ENCODE measurements around the gene MAP2K1. TPM values are rescaled to one million over a fixed set of nuclear protein-coding genes. Genes with fewer than 3 reads are reported as not detected.

Gene MAP2K1
- total RNA-seq, 3 donors from 2014 or later = 29.2 to 59.7 (median 38.5) TPM

DNA sequence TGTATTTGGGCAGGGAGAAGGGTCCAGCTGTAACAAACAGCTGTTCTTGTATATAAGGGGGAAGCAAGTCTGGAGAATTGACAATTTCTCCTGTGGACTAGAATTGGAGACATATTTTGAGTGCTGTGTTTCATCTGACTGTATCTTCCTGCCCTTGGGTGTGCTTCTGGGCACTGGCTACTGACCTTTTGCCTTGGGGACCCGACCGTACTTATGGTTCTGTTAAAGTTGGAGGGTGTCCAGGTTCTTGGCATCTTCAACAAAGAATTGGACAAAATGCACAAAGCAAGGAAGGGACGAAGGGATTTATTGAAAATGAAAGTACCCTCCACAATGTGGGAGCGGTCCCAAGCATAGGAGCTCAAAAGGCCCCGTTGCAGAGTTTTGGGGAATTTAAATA, 31.0 kb downstream of the MAP2K1 start:
- Histone ChIP-seq H3K36me3 (no peaks in the 10 kb centered on the region), H3K27ac (no peak overlapping the region), H3K9me3 (no peaks in the 10 kb centered on the region), H3K27me3 (no peaks in the 10 kb centered on the region), H3K4me3 (peak overlapping the region in 2 of 3 donors; percentile 25 to 40), H3K4me1 (no peaks in the 10 kb centered on the region)
- intact Hi-C loops (cut with DNase I; ENCODE audit: low total_unique reads) = loop anchor here (2.0 kb wide), 1 partner anchor 15 kb away; no protein-coding TSS in a partner anchor
- TF ChIP-seq, protein P1, sequence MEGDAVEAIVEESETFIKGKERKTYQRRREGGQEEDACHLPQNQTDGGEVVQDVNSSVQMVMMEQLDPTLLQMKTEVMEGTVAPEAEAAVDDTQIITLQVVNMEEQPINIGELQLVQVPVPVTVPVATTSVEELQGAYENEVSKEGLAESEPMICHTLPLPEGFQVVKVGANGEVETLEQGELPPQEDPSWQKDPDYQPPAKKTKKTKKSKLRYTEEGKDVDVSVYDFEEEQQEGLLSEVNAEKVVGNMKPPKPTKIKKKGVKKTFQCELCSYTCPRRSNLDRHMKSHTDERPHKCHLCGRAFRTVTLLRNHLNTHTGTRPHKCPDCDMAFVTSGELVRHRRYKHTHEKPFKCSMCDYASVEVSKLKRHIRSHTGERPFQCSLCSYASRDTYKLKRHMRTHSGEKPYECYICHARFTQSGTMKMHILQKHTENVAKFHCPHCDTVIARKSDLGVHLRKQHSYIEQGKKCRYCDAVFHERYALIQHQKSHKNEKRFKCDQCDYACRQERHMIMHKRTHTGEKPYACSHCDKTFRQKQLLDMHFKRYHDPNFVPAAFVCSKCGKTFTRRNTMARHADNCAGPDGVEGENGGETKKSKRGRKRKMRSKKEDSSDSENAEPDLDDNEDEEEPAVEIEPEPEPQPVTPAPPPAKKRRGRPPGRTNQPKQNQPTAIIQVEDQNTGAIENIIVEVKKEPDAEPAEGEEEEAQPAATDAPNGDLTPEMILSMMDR (IDR thresholded peaks at IDR 0.05) = no peak
- TF ChIP-seq POLR2A (IDR thresholded peaks at IDR 0.05) (no peak), POLR2AphosphoS5 (IDR thresholded peaks at IDR 0.05) (no peak)
- no peak for DNase-seq (ENCODE audit: low spot score in 2 of 2)

DNA sequence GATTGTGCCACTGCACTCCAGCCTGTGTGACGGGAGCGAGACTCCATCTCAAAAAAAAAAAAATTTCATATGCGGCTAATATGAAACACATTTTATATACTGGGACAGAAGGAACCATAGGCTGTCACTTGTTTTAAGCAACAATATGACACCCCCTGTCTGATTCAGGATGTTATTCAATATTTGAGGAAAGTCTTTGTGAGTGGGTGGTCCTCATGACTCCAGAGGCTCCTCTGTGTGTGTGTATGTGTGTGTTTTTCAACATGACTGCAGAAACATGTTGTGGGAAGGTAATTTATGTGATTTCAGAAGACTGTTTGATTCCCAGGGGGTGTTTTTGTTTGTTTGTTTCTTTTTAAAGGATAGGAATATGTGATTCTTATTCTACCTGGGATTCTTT, 32.8 kb downstream of the MAP2K1 start:
- intact Hi-C loops (cut with DNase I; ENCODE audit: low total_unique reads) = loop anchor here (2.0 kb wide), 1 partner anchor 17 kb away; no protein-coding TSS in a partner anchor
- no peak for DNase-seq (ENCODE audit: low spot score in 2 of 2)
- H3K4me1 ChIP-seq = no peaks in the 10 kb centered on the region
- no peaks in the 10 kb centered on the region for H3K36me3 ChIP-seq
- H3K27ac ChIP-seq = no peak overlapping the region
- no peaks in the 10 kb centered on the region for H3K9me3 ChIP-seq
- no peaks in the 10 kb centered on the region for H3K27me3 ChIP-seq
- no peak for TF ChIP-seq POLR2AphosphoS5 (IDR thresholded peaks at IDR 0.05)
- TF ChIP-seq, protein P1 (IDR thresholded peaks at IDR 0.05) = no peak
- TF ChIP-seq POLR2A (IDR thresholded peaks at IDR 0.05) = no peak
- H3K4me3 ChIP-seq = no peak overlapping the region

DNA sequence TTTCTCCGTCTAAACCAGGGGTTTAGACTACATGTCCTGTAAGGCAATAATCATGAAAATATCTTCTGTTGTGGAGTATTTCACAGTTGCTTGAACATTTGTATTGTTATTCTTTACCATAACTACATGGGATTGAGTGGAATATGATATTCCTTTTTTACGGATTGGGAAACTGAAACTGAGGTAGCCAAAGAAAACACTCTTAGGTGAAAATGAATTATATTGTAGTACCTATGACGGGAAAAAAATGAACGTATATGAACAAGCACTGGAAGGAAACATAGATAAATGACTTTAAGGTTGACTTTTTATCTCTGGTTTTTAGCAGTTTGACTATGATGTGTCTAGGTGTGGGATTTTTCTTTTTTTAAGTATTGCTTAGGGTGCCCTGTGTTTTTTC, 35.6 kb downstream of the MAP2K1 start:
- no peak for DNase-seq (ENCODE audit: low spot score in 2 of 2)
- no peaks in the 10 kb centered on the region for H3K4me1 ChIP-seq
- no peaks in the 10 kb centered on the region for H3K27me3 ChIP-seq
- H3K4me3 ChIP-seq = no peak overlapping the region
- intact Hi-C loops (cut with DNase I; ENCODE audit: low total_unique reads) = no loop called here
- H3K27ac ChIP-seq = no peak overlapping the region
- no peaks in the 10 kb centered on the region for H3K36me3 ChIP-seq
- H3K9me3 ChIP-seq = no peaks in the 10 kb centered on the region
- no peak for TF ChIP-seq POLR2A (IDR thresholded peaks at IDR 0.05)
- TF ChIP-seq POLR2AphosphoS5 (IDR thresholded peaks at IDR 0.05) = no peak
- TF ChIP-seq, protein P1 (IDR thresholded peaks at IDR 0.05) = no peak

DNA sequence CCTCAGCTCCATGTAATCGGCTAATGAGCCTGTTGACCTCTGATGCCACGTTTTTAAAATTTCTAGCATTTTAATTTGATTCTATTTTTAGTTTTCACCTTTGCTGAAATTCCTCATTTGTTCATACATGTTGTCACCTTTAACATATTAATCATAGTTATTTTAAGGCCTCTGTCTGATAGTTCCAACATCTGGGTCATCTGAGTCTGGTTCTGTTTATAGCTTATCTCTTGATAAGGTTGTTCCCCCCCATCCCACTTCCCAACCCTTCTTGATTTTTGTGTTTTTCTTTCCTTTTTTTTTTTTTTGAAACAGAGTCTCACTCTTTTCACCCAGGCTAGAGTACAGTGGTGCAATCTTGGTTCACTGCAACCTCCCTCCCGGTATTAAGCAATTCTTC, 36.4 kb downstream of the MAP2K1 start:
- Histone ChIP-seq H3K27ac (no peak overlapping the region), H3K4me1 (no peaks in the 10 kb centered on the region), H3K36me3 (no peaks in the 10 kb centered on the region), H3K27me3 (no peaks in the 10 kb centered on the region), H3K9me3 (no peaks in the 10 kb centered on the region), H3K4me3 (no peak overlapping the region)
- intact Hi-C loops (cut with DNase I; ENCODE audit: low total_unique reads) = no loop called here
- DNase-seq (ENCODE audit: low spot score in 2 of 2) = no peak
- TF ChIP-seq POLR2AphosphoS5 (IDR thresholded peaks at IDR 0.05) = no peak
- no peak for TF ChIP-seq POLR2A (IDR thresholded peaks at IDR 0.05)
- TF ChIP-seq, protein P1 (IDR thresholded peaks at IDR 0.05) = no peak

DNA sequence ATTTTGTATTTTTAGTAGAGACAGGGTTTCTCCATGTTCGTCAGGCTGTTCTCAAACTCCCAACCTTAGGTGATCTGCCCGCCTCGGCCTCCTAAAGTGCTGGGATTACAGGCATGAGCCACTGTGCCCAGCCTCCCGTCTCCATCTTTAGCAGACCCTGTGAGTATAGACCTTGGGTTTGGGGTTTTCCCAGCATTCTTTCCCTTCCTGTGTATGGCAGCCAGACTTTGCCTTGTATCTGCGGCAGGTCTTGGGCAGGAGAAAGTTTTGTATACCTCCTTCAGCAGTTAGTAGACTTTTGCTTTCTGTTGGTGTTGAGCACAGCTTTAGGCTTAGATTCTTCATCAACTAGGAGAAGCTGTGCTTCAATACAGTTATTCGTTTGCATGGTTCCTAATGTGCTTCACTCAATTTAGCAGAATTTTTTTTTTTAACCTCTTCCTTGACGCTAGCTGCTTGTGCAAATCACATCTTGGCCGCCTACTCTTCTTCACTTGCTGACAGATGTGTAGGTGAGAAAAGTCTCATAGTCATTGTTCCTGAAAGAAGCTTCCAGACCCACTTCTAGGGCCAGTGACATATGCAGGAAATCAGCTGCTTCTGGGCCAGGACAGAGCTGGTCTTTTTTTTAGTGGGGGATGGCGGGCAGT, 38.4 kb downstream of the MAP2K1 start:
- H3K36me3 ChIP-seq = no peaks in the 10 kb centered on the region
- H3K9me3 ChIP-seq = no peaks in the 10 kb centered on the region
- no peak overlapping the region for H3K27ac ChIP-seq
- intact Hi-C loops (cut with DNase I; ENCODE audit: low total_unique reads) = no loop called here
- no peak for DNase-seq (ENCODE audit: low spot score in 2 of 2)
- H3K4me1 ChIP-seq = no peaks in the 10 kb centered on the region
- TF ChIP-seq, protein P1 (IDR thresholded peaks at IDR 0.05) = no peak
- no peak for TF ChIP-seq POLR2A (IDR thresholded peaks at IDR 0.05)
- no peak for TF ChIP-seq POLR2AphosphoS5 (IDR thresholded peaks at IDR 0.05)
- H3K27me3 ChIP-seq = no peaks in the 10 kb centered on the region
- no peak overlapping the region for H3K4me3 ChIP-seq

All from breast epithelium (tissue), 4 donors.